AG04450 (cell line): ENCODE results near the gene LMO1. TPM values are rescaled to one million over a fixed set of nuclear protein-coding genes. Genes with fewer than 3 reads are reported as not detected.

ENCODE experiments used
- CTCF ChIA-PET: fragments of 300-600, 350-600 bp; formaldehyde crosslinking; extraction: SDS; loops from one replicate; lab custom pipeline; 2022; ENCODE audit warnings: antibody characterized with exemption, inconsistent platforms; lab: Charles Lee
- POLR2A ChIA-PET: fragments of 350-600 bp; formaldehyde crosslinking; extraction: SDS; loops from one replicate; lab custom pipeline; 2021; ENCODE audit warnings: antibody characterized with exemption, inconsistent platforms; lab: Yijun Ruan, JAX
- DNase-seq: peaks from one replicate; pipeline ENCODE4 v3.0.0-alpha.2; 2011; ENCODE audit warnings: low read depth, low spot score
- H3K27ac ChIP-seq: one replicate; pipeline ENCODE4 v1.5.1; 2012; ENCODE audit warnings: low read depth, low read length, control low read depth
- H3K27me3 ChIP-seq: one replicate; pipeline ENCODE4 v1.6.0; 2012; ENCODE audit warnings: low read length; ENCODE audit not compliant: control insufficient read depth, insufficient read depth
- H3K4me3 ChIP-seq: 2 replicates; pipeline ENCODE4 v1.5.1; 2011; ENCODE audit warnings: mild to moderate bottlenecking, low read depth, low read length, control low read depth
- H3K9me3 ChIP-seq: 2 replicates; pipeline ENCODE4 v1.5.1; 2012; ENCODE audit warnings: low read length; ENCODE audit not compliant: control insufficient read depth, insufficient read depth
- polyA plus RNA-seq: library from polyadenylated mRNA; depleted of rRNA; stranded (reverse); fragments of >200 nt; gene quantifications from 2 replicates; pipeline ENCODE4 v1.2.3, GENCODE V29; 2011
- TF ChIP-seq, protein P1 (sequence below): IDR thresholded peaks from 2 replicates; pipeline ENCODE4 v1.5.1; 2011; ENCODE audit warnings: low read depth, low read length, control low read depth, inconsistent platforms

Gene LMO1
- polyA plus RNA-seq, 1 experiment, result not detected

DNA sequence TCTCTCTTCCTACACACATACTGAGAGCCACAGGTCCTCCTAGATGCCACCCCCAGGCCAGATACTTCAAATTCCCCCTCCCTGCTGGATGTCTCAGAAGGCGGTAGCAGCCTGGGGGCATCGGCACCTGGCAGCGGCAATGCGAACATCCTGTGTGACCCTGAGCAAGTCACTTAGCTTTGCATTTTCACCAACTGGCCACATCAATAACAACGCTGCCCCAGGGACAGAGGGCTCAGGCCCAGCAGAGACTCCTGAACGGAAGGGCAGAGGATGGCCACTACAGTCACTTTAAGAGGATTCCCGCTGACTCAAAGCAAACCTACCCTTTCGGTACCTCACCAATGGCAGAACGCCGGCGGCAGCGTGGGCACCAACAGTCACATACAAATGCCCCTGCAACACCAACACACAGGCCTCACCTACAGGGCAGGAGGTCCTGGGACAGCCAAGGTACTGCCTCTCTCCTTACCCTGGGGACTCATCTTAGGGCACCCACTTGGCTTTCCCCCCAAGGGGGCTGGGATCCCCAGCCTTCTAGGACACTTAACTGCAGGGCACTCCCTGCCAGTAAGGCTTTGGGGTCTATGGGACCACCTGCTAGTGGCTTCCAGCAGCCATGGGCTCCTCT, 1.6 kb downstream of the LMO1 start:
- H3K27ac ChIP-seq, result no peak overlapping the region
- H3K27me3 ChIP-seq, result peaks cover 79% of the 10 kb centered on the region
- POLR2A ChIA-PET, result no interaction called here
- TF ChIP-seq, protein P1, sequence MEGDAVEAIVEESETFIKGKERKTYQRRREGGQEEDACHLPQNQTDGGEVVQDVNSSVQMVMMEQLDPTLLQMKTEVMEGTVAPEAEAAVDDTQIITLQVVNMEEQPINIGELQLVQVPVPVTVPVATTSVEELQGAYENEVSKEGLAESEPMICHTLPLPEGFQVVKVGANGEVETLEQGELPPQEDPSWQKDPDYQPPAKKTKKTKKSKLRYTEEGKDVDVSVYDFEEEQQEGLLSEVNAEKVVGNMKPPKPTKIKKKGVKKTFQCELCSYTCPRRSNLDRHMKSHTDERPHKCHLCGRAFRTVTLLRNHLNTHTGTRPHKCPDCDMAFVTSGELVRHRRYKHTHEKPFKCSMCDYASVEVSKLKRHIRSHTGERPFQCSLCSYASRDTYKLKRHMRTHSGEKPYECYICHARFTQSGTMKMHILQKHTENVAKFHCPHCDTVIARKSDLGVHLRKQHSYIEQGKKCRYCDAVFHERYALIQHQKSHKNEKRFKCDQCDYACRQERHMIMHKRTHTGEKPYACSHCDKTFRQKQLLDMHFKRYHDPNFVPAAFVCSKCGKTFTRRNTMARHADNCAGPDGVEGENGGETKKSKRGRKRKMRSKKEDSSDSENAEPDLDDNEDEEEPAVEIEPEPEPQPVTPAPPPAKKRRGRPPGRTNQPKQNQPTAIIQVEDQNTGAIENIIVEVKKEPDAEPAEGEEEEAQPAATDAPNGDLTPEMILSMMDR, result no peak
- peak overlapping the region; percentile 41 for H3K4me3 ChIP-seq
- H3K9me3 ChIP-seq, result no peaks in the 10 kb centered on the region
- CTCF ChIA-PET, result interaction anchor here (0.9 to 3.4 kb wide), 8 partner anchors 12 to 255 kb away, joined by 3 to 28 read pairs (median 13); no protein-coding TSS in a partner anchor
- DNase-seq, result no peak

DNA sequence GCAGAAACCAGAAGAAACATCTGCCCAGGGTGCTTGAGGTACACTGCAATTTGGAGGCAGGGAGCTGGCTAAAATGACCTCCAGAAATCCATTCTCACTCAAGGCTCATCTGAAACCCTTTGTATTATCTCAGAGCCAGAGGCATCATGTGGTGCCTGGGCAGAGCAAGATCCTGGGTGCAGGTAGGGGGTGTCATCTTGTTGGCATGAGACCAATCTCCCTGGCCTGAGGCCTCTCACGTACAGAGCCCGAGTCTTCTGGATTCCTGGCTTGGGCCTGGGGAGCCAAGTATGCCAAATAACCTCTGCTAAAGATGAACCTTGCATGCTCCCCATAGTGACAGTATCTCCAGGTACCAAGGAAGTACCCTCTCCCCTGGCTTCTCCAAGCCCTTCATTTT, 2.4 kb downstream of the LMO1 start:
- H3K27me3 ChIP-seq, result peaks cover 72% of the 10 kb centered on the region
- H3K27ac ChIP-seq, result no peak overlapping the region
- TF ChIP-seq, protein P1, result no peak
- POLR2A ChIA-PET, result no interaction called here
- no peak overlapping the region for H3K4me3 ChIP-seq
- no peaks in the 10 kb centered on the region for H3K9me3 ChIP-seq
- no peak for DNase-seq
- CTCF ChIA-PET, result interaction anchor here (0.6 to 1.0 kb wide), 2 partner anchors 255 to 289 kb away, joined by 3 to 4 read pairs; no protein-coding TSS in a partner anchor

DNA sequence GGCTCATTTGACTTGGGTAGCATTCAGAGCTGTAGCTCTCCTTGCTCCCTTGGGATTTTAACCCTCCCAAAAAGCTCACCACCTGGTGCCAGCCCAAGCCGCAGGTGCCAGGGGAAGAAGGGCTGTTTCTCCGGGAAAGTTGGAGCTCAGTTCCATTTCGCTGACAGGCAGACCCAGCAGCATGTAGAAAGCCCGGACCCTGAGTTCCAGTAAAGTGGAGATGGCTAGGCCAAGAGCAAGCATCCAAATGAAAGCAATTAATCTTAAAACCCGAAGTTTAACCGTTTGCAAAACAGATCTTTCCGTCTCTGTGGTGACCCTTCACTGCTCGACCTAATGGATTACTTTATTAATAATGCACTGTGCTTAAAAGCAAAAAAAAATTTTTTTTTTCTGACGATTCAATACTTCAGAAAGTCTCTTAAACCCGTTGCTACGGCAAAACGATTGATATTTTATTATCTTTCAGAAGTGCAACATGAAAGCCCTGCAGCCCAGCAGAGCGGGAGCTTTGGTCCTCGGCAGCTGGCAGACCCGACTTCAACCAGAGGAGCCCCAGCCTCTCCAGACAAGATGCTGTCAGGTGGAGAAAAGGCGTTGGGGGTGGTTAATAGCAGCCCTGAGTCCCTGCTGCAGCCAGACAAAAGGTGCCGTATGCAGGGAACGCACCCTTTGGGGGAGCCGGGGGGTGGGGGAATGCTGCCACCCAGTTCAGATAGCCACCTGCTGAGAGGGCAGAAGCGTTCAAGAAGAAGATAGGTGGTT, 3.3 kb downstream of the LMO1 start:
- H3K4me3 ChIP-seq, result no peak overlapping the region
- ChIA-PET CTCF (interaction anchor here (1.0 to 1.1 kb wide), 2 partner anchors 30 to 254 kb away, joined by 3 to 4 read pairs; no protein-coding TSS in a partner anchor), POLR2A (no interaction called here)
- no peak for DNase-seq
- peaks cover 65% of the 10 kb centered on the region for H3K27me3 ChIP-seq
- H3K9me3 ChIP-seq, result no peaks in the 10 kb centered on the region
- H3K27ac ChIP-seq, result no peak overlapping the region
- TF ChIP-seq, protein P1, result no peak

DNA sequence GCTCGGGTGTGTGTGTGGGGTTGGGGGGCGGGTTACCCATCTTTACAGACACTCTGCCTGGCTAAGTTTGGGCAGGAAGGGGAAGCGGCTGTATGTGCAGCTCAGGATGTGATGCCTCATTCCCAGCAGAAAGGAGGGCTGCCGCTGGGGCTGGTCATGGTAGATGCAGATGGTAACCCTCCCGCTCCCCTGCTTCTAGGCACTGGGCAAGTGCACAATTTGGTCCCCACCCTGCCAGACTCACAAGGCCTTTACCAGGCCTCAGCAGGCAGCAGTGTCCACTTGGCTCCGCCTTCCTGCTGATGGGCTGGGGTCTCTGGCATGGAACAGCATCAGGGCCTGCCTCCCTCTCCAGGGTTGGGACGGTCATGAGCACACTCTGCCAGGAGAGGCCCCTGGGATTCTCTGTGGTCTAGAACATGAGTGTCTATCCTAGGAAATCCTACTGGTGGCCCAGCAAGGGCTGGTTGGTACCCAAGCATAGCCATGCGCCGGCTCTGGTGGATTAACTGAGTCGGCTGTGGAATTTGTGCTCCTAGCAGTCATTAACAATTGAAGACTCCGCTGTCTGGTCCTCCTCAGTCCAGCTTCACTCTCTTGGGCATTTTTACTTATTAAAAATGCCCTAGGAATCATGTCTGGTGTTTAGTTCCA, 4.2 kb downstream of the LMO1 start:
- Histone ChIP-seq H3K4me3 (no peak overlapping the region), H3K27me3 (peaks cover 57% of the 10 kb centered on the region), H3K27ac (no peak overlapping the region), H3K9me3 (no peaks in the 10 kb centered on the region)
- no peak for DNase-seq
- TF ChIP-seq, protein P1, result no peak
- CTCF ChIA-PET, result no interaction called here
- POLR2A ChIA-PET, result no interaction called here
